GM21381 (cell line): ENCODE data around the gene BACH1.
A peak's percentile ranks its signal among the peaks of the same experiment; 100 is the strongest.
"Not testable (repeated sequence)": the region's sequence is repeated elsewhere in the genome, so short reads cannot be mapped to it uniquely, and the experiment has no call there.

Experiments used
- ATAC-seq: cut with Tn5 transposase; IDR thresholded peaks from one replicate; pipeline ENCODE4 v1.9.1; 2021; ENCODE audit warnings: mild to moderate bottlenecking, moderate library complexity; ENCODE audit not compliant: unreplicated experiment

The BACH1 gene

DNA sequence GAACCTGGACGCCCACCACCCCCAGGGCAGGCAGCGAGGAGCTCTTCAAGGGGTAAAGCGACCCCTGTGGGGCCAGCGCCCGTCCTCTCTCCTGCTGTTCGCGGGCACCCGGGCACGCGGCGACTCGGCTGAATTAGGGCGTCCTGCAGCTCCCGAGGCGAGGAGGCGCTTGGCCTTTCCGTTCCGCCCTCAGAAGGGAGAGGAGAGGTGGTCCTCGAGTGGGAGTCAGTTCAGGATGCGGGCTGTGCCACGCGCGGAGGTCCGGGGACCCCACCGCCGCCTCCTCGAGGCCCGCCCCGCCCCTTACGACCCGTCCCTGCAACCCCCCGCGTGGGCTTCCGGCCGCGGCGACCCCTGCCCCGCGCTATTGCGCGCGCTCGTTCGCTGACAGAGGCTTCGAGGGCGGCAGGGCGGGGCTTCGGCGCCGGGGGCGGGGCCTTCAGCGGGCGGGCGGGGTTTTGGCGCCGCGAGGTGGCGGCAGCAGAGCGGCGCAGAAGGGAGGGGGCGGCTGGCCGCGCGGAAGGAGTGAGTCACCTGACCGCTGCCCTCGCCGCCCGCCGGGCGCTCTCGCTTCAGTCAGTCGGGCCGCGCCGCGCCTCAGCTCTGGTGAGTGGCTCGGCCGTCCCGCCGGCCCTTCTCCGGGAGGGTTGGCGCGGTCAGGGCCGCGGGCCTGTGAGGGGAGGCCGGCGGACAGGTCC lies at the start of gene BACH1:
Gene BACH1, plus strand, starts transcription at position 575 of the 698 bp plus-strand sequence. CDS start 22,359 bp downstream, outside the sequence.
- ATAC-seq = peak; percentile 53

DNA sequence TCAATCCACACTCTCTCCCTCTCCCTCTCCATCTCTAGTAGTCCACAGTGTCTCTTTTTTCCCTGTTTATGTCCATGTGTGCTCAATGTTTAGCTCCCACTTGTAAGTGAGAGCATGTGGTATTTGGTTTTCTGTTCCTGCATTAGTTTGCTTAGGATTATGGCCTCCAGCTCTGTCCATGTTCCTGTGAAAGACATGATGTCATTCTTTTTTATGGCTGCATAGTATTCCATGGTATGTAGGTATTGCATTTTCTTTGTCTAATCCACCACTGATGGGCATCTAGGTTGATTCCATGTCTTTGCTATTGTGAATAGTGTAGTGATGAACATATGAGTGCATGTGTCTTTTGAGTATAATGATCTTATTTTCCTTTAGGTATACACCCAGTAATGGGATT lies 49.4 kb upstream of the BACH1 start:
- ATAC-seq = not testable (repeated sequence)

DNA sequence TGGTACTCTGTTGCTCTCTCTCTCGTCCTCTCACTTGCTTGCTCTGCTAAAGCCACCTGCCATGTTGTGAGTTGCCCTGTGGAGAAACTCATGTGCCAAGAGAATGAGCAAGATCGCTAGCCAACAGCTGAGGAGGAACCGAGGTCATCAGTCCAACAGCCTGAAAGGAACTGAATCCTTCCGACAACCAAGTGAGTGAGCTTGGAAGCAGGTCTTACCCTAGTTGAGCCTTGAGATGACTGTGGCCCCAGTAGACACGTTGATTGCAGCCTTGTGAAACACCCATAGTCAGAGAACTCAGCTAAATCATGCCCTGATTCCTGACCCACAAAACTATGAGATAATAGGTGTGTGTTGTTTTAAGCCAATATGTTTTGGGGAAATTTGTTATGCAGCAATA lies 48.1 kb upstream of the BACH1 start:
- ATAC-seq = no peak

DNA sequence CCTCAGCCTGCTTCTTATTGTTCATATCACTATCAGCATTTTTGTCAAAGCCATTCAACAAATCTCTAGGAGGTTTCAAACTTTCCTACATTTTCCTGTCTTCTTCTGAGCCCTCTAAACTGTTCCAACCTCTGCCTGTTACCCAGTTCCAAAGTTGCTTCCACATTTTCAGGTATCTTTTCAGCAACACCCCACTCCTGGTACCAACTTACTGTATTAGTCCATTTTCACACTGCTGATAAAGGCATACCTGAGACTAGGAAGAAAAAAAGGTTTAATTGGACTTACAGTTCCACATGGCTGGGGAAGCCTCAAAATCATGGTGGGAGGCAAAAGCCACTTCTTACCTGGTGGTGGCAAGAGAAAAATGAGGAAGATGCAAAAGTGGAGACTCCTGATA lies 44.9 kb upstream of the BACH1 start:
- ATAC-seq = not testable (repeated sequence)

DNA sequence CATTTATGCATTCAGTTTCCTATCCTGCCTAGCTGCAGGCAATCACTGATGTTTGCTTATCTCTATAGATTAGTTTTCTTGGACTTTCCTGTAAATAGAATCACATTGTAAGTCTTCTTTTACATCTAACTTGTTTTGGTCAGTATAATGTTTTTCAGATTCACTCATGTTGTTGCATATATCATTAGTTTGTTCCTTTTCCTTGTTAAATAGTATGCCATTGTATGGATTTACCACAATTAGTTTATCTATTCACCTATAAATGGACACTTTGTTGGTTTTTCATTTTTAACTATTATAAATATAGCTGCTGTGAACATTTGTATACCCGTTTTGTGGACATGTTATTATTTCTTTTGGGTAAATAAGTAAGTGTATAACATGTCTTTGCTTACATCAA lies 44.2 kb upstream of the BACH1 start:
- ATAC-seq = no peak

- ATAC-seq = no peak
These were observed 42.4 kb upstream of the BACH1 start for GRCh38 chr21:29256126-29256910.

DNA sequence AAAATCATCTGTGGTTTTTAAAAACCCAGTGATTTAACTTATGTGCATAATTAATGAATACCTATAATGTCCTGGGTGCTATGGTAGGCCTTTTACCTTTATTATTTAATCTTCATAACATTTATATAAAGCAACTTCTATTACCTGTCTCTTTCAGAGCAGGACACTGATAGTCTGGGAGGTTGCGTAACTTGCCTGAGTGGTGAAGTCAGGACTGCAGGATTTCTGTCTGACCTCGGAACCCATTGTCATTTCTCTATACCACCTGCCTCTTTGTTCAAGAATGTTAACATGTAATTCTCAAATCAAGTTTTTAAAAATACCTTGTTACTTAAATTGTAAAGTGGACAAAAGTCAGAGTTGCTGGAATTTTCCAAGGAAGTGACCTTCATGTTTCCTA lies 41.0 kb upstream of the BACH1 start:
- no peak for ATAC-seq

- no peak for ATAC-seq
These were observed 39.9 kb upstream of the BACH1 start for GRCh38 chr21:29258626-29259338.

DNA sequence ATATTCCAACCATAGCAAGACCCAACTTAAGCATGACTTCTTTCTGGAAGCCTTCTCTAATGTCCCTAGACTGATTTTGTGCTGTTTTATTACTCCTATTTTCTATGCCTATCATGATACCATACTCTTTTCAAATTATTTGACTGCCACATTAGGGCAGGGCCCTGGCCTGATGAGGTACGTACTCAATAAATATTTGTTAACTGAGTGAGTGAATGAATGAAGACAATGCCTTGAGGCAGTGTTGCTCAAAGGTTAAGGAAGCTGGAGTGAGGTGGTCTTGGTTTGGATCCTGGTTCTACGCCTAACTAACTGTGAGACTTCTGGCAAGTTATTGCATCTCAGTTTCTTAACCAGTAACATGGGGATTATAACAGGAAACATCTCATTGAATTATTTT lies 38.3 kb upstream of the BACH1 start:
- ATAC-seq = no peak

- ATAC-seq = no peak
These were observed 36.9 kb upstream of the BACH1 start for GRCh38 chr21:29261555-29262540.

DNA sequence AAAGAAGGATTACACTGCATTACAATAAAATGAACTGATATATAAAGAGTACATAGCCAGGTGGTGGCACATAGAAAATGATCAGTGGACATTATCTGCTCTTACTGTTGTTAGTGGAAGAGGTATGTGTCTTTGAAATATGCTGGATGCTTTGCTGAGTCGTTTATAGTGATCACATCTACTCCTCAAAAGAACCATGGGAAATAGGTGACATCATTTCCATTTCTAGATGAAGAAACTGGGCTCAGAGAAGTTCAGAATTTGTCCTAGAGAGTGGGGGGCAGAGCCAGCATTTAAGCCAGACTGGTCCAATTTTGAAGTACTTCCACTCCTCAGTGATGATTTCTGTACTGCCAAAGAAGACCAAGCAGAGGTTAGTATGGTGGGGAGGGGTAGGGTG lies 34.0 kb upstream of the BACH1 start:
- no peak for ATAC-seq

- peak; percentile 48 for ATAC-seq
These were observed 32.8 kb upstream of the BACH1 start for GRCh38 chr21:29265690-29266479.

DNA sequence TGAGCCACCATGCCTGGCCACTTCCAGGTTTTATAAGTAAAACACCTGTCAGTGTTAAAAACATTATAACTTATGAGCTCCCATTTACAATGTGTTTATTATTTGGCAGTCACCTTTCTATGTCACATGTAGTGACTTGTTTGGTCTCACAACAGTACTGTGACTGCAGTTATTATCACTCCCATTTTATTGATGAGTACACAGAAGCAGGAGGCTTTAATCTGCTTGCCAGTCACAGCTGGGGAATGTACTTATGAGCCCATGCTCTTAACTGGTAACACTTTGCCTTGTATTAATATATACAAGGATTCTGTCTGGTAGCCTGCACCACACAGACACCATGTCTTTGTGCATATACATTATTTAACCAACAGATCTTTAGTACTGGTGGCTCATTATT lies 31.1 kb upstream of the BACH1 start:
- no peak for ATAC-seq

DNA sequence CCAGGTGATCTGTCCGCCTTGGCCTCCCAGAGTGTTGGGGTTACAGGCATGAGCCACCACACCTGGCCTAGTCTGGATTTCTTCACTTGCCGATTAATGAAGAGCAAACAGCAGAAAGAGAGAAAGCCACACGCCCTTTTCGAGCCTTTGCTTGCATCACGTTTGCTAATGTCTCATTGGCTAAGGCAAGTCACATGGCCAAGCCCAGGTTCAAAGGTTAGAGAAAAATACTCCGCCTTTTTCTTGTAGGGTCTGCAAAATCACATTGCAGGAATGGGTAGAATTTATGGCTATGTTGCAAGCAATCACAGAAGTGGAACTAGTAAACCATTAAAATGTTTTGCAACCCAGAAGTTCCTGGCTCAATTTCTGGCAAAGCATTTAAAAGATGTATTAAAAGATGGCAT lies 26.8 kb upstream of the BACH1 start:
- no peak for ATAC-seq

DNA sequence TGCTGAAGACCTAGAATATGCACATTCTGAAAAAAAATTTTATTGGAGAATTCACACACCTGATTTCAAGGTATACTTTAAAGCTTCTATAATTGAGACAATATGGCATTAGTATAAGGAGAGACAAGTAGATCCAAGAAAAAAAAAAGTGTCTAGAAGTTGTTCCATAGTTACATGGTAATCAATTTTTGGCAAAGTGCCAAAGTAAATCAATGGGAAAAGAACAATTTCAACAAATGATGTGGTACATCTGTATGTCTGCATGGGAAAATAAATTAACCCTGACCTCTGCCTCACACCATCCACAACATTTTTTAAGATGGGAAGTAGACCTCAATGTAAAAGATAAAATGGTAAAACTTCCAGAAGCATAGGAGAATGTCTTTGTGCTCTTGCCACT lies 21.3 kb upstream of the BACH1 start:
- ATAC-seq = no peak

DNA sequence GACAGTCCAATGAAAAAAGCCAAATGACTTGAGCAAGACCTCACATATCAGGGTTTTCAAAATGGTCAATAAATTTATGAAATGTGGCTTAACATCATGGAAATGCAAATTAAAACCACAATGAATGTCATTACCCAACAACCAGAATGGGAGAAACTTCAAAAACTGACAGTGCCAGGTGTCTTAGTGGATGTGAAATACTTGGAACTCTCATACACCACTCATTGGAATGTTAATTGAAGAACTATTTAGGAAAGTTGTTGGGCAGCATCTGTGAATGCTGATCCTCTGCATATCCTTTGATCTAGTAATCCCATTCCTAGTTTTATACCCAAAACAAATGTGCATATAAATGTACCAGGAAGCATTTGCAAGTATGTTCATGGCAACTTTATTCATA lies 19.2 kb upstream of the BACH1 start:
- ATAC-seq = no peak

- not testable (repeated sequence) for ATAC-seq
These were observed 16.9 kb upstream of the BACH1 start for GRCh38 chr21:29281801-29282200.

DNA sequence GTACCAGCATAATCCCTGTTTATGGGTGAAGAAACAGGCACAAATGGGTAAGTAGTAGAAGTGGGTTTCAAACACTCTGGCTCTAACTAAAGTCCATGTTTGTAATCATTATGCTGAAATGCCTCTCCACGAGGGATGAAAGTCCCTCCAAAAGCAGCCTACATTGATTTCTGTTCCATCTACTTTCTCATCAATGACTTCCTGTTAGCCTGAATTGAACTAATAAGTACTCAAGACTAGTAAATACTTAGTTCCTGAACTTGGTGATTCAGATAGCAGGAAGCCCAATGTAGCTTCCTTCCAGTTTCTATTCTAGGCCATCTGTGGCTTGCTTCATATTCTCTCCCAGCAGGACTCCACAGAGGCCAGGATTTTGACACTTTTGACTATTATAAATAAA lies 11.3 kb upstream of the BACH1 start:
- ATAC-seq = no peak

DNA sequence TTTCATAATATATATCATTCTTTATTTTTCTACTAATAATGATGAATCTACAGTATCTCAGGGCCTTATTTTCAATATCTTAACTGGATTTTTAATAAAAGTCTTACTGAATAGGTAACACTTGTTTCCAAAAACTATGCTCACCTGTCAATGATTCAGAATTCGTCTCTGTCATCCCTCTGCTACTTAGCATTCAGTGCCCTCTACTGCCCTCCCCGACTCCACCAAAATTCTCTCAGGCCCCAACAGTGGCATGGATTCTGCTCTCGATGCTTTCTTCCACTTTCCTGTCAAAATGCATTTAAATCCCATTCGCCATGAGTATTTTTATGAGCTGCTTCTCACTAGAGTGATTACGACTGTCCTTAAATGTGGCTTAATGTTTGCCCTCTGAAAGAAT lies 10.5 kb upstream of the BACH1 start:
- no peak for ATAC-seq

DNA sequence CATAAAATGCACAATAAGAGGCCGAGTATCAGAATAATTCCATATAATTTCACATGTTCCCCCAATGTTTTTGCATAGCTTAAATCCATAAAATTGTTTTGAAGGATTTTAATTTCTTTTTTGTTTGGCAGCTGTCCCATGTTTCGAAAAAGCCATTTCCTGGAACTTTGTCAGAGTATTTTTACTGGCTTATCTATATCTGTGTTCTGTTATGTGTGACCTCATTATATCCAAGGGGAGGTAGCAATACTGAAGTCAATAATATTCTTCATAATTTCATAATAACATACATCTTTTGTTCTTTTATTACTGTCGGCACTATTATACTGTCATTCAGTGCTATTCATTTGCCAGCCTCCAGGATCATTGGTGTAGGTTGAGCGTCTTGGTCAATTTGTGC lies 9.4 kb upstream of the BACH1 start:
- no peak for ATAC-seq
